ENCODE results near the gene AMHR2.
"Not testable (repeated sequence)": the region's sequence is repeated elsewhere in the genome, so short reads cannot be mapped to it uniquely, and the experiment has no call there.

The AMHR2 gene

GRCh38 chr12:53415752-53416389 is 7.8 kb upstream of the AMHR2 start:
- not testable (repeated sequence) for FAIRE-seq

- FAIRE-seq = not testable (repeated sequence)
Observed at GRCh38 chr12:53417291-53417816, 6.3 kb upstream of the AMHR2 start.

GRCh38 chr12:53418221-53418620 is 5.4 kb upstream of the AMHR2 start:
- no peak for FAIRE-seq

- no peak for FAIRE-seq
Observed at GRCh38 chr12:53419756-53420155, 3.9 kb upstream of the AMHR2 start.

GRCh38 chr12:53422247-53422646 is 1.4 kb upstream of the AMHR2 start:
- not testable (repeated sequence) for FAIRE-seq

- no peak for FAIRE-seq
Observed at GRCh38 chr12:53424626-53425514, 1.2 kb downstream of the AMHR2 start.

- no peak for FAIRE-seq
Observed at GRCh38 chr12:53425515-53426150, 2.0 kb downstream of the AMHR2 start.

GRCh38 chr12:53427905-53428594 is 4.4 kb downstream of the AMHR2 start:
- FAIRE-seq = no peak

- FAIRE-seq = no peak
Observed at GRCh38 chr12:53428741-53429140, 5.1 kb downstream of the AMHR2 start.

- FAIRE-seq = no peak
Observed at GRCh38 chr12:53430116-53430515, 6.5 kb downstream of the AMHR2 start.

GRCh38 chr12:53431187-53431586 is 7.5 kb downstream of the AMHR2 start:
- no peak for FAIRE-seq

GRCh38 chr12:53435326-53435725 is 11.7 kb downstream of the AMHR2 start:
- not testable (repeated sequence) for FAIRE-seq

- FAIRE-seq = not testable (repeated sequence)
Observed at GRCh38 chr12:53439582-53439981, 15.9 kb downstream of the AMHR2 start.

- no peak for FAIRE-seq
Observed at GRCh38 chr12:53441040-53441833, 17.6 kb downstream of the AMHR2 start, which contains the start of gene PRR13. PRR13 (plus strand) TSS chr12:53441734; CDS start chr12:53442715, 981 bp downstream.

- no peak for FAIRE-seq
Observed at GRCh38 chr12:53443955-53444354, 20.3 kb downstream of the AMHR2 start.

GRCh38 chr12:53444593-53445325 is 21.1 kb downstream of the AMHR2 start:
- FAIRE-seq = not testable (repeated sequence)

- FAIRE-seq = no peak
Observed at GRCh38 chr12:53450936-53451335, 27.3 kb downstream of the AMHR2 start.

- no peak for FAIRE-seq
Observed at GRCh38 chr12:53451661-53452158, 28.1 kb downstream of the AMHR2 start, which contains the start of gene PCBP2. PCBP2 (plus strand) TSS chr12:53452102; CDS start chr12:53454801, 2,699 bp downstream.

GRCh38 chr12:53452159-53453077 is 28.8 kb downstream of the AMHR2 start:
- FAIRE-seq = no peak

Data from islet of Langerhans (tissue), 1 donor.